Sigmoid colon (tissue), 7 donors: ENCODE measurements around the gene GOLGA8B. TPM values are rescaled to one million over a fixed set of nuclear protein-coding genes. Genes with fewer than 3 reads are reported as not detected.
"Not testable (repeated sequence)": the region's sequence is repeated elsewhere in the genome, so short reads cannot be mapped to it uniquely, and the experiment has no call there.

Source experiments
- DNase-seq: peaks from one replicate; pipeline ENCODE4 v3.0.0-alpha.2; 2019
- H3K27ac ChIP-seq, 4 donors: fragments of 200-600 bp; sonication (generic); one replicate each; pipeline ENCODE4 v1.5.1; 2016 to 2019; ENCODE audit warnings: mild to moderate bottlenecking in 1 of 4
- H3K27me3 ChIP-seq, 3 donors: fragments of 200-600 bp; sonication (generic); one replicate each; pipeline ENCODE4 v1.5.1; 2019; ENCODE audit warnings: mild to moderate bottlenecking in 1 of 3
- H3K36me3 ChIP-seq, 4 donors: fragments of 200-600 bp; sonication (generic); one replicate each; pipeline ENCODE4 v1.5.1; 2016 to 2019
- H3K4me1 ChIP-seq, 4 donors: fragments of 200-600 bp; sonication (generic); one replicate each; pipeline ENCODE4 v1.5.1; 2017 to 2019
- H3K4me3 ChIP-seq, 4 donors: fragments of 200-600 bp; sonication (generic); one replicate each; pipeline ENCODE4 v1.5.1; 2017 to 2019; ENCODE audit warnings: mild to moderate bottlenecking in 2 of 4, moderate library complexity in 1 of 4
- H3K9me3 ChIP-seq, 4 donors: fragments of 200-600 bp in 3 of 4; sonication (generic) in 3 of 4; one replicate each; pipeline versions ENCODE4 v1.5.1 to v1.6.1; 2013 to 2019
- EP300 ChIP-seq, 4 donors: sonication (generic); formaldehyde crosslinking; IDR thresholded peaks; one replicate each; pipeline ENCODE4 v1.6.1; 2017; ENCODE audit warnings: antibody characterized with exemption in 4 of 4
- POLR2A ChIP-seq, 2 donors: fragments of 450-650 bp; IDR thresholded peaks; one replicate each; pipeline ENCODE4 v1.6.1; 2016; ENCODE audit warnings: antibody characterized with exemption in 2 of 2, mild to moderate bottlenecking in 2 of 2, moderate library complexity in 2 of 2
- POLR2AphosphoS5 ChIP-seq, 4 donors: sonication (generic); formaldehyde crosslinking; IDR thresholded peaks; one replicate each; pipeline ENCODE4 v1.6.1; 2017; ENCODE audit warnings: antibody characterized with exemption in 4 of 4
- WGBS, 2 donors: extraction: QIAGEN DNeasy Blood & Tissue Kit; methylation state at CpG; one replicate each; pipeline ENCODE4 v1.1.7; 2013; 5-methylcytosine and 5-hydroxymethylcytosine counted together
- intact Hi-C: fragments of 100-400 bp; cut with DNase I; formaldehyde crosslinking; loops from one replicate; pipeline ENCODE4 v1.15.1; 2023
- polyA plus RNA-seq, 3 donors: library from polyadenylated mRNA; stranded (reverse); fragments of 200-250 nt; gene quantifications; one replicate each; pipeline ENCODE4 v1.2.3, GENCODE V29; 2013
- total RNA-seq, 4 donors: library from RNA; depleted of rRNA; stranded (reverse); fragments of >200 nt; gene quantifications; one replicate each; pipeline ENCODE4 v1.1.0, GENCODE V29; 2016
- TF ChIP-seq, protein P1 (sequence below), 4 experiments: fragments of 450-650 bp in 3 of 4; fragments of 200-600 bp in 1 of 4; IDR thresholded peaks; one replicate each; pipeline ENCODE4 v1.5.1; 2016 to 2019; ENCODE audit warnings: antibody characterized with exemption in 4 of 4, mild to moderate bottlenecking in 3 of 4, moderate library complexity in 2 of 4
- donor health status: healthy with polysubstance abuse.
- donor health status: Bipolar disorder and iron deficiency.
- donor health status: healthy.

Gene GOLGA8B, protein sequence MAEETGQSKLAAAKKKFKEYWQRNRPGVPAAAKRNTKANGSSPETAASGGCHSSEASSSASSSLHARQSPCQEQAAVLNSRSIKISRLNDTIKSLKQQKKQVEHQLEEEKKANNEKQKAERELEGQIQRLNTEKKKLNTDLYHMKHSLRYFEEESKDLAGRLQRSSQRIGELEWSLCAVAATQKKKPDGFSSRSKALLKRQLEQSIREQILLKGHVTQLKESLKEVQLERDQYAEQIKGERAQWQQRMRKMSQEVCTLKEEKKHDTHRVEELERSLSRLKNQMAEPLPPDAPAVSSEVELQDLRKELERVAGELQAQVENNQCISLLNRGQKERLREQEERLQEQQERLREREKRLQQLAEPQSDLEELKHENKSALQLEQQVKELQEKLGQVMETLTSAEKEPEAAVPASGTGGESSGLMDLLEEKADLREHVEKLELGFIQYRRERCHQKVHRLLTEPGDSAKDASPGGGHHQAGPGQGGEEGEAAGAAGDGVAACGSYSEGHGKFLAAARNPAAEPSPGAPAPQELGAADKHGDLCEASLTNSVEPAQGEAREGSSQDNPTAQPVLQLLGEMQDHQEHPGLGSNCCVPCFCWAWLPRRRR
- total RNA-seq (100 to 1,000 TPM in 1 of 4 donors, 10 to 100 TPM in 3; 57.6 to 102 (median 82.2) TPM), polyA plus RNA-seq (10 to 100 TPM in 1 of 3 donors, 1 to 10 TPM in 2; 1.2 to 15.5 (median 1.6) TPM)

DNA sequence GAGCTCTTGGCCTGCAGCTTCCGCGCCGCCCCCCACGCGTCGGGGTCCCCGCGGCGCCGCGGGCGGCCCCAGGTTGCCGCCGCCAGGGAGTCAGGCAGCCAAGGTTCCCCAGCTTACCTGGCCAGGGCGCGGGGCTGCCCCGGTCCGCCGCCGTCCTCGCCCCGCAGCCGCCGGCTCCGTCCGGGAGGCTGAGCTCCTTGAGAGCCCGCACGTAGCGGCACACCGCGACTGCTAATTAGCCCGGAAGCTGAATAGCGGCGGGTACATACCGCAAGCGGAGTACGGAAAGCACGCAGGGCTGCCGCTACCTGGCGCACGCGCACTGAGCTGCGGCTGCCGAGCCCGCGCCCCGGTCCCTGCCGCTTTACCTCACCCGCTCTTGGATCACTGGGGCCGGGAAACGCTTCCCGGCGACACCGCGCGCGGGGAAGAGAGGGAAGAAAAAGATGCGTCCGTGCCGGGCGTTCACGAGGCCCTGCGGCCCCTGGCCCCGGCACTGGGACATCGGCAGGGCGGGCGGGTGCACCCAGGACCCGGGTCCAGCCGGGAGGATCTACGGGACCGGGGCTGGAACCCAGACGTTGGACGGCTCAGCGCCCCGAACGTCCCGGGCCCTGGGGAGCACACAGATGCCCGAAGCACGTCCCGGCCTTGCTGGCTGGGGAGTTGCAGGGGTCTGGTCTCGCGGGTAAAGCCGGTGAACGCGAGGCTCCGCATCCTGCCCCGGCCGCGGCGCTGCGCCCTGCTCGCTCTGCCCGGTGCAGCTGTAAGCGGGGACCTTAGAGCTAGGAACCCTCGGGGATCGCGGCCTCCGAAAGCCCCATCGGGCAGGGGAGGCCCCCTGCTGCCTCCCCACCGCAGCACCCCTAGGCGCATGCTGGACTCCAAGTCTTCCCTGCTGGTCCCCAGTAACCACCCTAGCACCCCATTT, at the start of gene GOLGA8B:
Gene GOLGA8B, minus strand, starts transcription at position 253 of the 931 bp plus-strand sequence. CDS start 47,739 bp downstream, outside the sequence.
- Histone ChIP-seq H3K27ac (peak within 1 kb of the TSS; percentile 32 to 64 (median 59)), H3K4me1 (peaks cover 0 to 24% (median 19%) of the 10 kb centered on the region in 4 donors), H3K4me3 (peak within 1 kb of the TSS; percentile 60 to 74 (median 72)), H3K27me3 (no peaks in the 10 kb centered on the region), H3K36me3 (no peaks in the 10 kb centered on the region), H3K9me3 (no peaks in the 10 kb centered on the region)
- intact Hi-C loops: loop anchor here (10.0 kb wide), 2 partner anchors 479 to 519 kb away; partner anchors contain the start of genes EMC7 and PGBD4
- DNase-seq: peak; percentile 81
- WGBS, 2 donors: 1% methylated on average over 101 of the region's 101 CpGs
- TF ChIP-seq POLR2AphosphoS5 (IDR thresholded peaks at IDR 0.05): peak; percentile 9 to 66 (median 44)
- no peak for TF ChIP-seq EP300 (IDR thresholded peaks at IDR 0.05)

DNA sequence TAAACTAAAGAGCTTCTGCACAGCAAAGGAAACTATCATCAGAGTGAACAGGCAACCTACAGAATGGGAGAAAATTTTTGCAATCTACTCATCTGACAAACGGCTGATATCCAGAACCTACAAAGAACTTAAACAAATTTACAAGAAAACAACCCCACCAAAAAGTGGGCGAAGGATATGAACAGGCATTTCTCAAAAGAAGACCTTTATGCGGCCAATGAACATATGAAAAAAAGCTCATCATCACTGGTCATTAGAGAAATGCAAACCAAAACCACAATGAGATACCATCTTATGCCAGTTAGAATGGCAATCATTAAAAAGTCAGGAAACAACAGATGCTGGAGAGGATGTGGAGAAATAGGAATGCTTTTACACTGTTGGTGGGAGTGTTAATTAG, 49.7 kb upstream of the GOLGA8B start:
- H3K4me3 ChIP-seq, H3K27ac ChIP-seq, H3K4me1 ChIP-seq, H3K36me3 ChIP-seq, H3K9me3 ChIP-seq, intact Hi-C loops, H3K27me3 ChIP-seq, DNase-seq: not testable (repeated sequence)
- 83 to 92% methylated on average over 3 of the region's 3 CpGs for WGBS, 2 donors

DNA sequence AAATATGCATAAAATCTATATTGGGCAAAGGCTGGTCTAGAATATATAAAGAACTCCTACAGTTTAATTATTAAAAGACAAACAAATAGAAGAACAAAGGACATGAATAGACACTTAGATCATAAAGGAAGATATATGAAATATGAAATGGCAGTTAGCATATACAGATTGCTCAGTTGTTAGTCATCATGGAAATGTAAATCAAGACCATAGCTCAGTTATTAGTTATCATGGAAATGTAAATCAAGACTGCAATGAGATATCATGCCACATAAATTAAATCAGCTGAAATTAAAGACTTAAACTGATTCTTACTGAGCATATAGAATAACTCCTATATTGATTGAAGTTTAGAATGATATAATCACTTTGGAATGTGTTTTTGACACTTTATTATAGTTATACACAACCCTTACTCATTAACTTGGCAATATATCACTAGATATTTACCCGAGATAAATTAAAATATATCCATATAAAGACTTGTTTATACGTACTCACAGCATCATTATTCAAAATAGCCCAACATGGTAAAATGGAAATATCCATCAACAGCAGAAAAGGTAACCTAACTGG, 45.2 kb upstream of the GOLGA8B start:
- TF ChIP-seq POLR2A (IDR thresholded peaks at IDR 0.05) (no peak), POLR2AphosphoS5 (IDR thresholded peaks at IDR 0.05) (no peak), EP300 (IDR thresholded peaks at IDR 0.05) (no peak)
- TF ChIP-seq, protein P1, sequence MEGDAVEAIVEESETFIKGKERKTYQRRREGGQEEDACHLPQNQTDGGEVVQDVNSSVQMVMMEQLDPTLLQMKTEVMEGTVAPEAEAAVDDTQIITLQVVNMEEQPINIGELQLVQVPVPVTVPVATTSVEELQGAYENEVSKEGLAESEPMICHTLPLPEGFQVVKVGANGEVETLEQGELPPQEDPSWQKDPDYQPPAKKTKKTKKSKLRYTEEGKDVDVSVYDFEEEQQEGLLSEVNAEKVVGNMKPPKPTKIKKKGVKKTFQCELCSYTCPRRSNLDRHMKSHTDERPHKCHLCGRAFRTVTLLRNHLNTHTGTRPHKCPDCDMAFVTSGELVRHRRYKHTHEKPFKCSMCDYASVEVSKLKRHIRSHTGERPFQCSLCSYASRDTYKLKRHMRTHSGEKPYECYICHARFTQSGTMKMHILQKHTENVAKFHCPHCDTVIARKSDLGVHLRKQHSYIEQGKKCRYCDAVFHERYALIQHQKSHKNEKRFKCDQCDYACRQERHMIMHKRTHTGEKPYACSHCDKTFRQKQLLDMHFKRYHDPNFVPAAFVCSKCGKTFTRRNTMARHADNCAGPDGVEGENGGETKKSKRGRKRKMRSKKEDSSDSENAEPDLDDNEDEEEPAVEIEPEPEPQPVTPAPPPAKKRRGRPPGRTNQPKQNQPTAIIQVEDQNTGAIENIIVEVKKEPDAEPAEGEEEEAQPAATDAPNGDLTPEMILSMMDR (IDR thresholded peaks at IDR 0.05): no peak
- H3K9me3 ChIP-seq: no peaks in the 10 kb centered on the region
- H3K36me3 ChIP-seq: no peaks in the 10 kb centered on the region
- H3K4me1 ChIP-seq: no peaks in the 10 kb centered on the region
- no peak overlapping the region for H3K27ac ChIP-seq
- no peaks in the 10 kb centered on the region for H3K27me3 ChIP-seq
- DNase-seq: no peak
- intact Hi-C loops: no loop called here
- WGBS, 2 donors: 21 to 69% methylated on average over 2 of the region's 2 CpGs
- no peak overlapping the region for H3K4me3 ChIP-seq

DNA sequence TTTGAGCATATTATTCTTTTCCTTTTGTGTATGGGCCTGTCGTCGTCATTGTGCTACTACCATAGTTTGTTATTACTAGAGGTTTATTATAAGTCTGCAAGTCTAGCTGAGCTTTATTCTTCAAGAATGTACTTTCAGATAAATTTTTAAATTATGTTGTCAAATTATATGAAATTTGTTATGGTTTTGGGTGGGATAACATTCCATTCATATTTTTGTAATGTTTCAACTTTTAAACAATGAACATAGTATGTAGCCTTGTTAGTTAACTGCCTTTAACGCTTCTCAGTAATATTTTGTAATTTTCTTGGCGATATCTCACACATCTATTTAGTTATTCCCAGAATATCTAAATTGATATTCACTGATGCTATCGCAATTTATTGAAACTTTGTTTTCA, 41.6 kb upstream of the GOLGA8B start:
- intact Hi-C loops: no loop called here
- no peaks in the 10 kb centered on the region for H3K9me3 ChIP-seq
- DNase-seq: no peak
- TF ChIP-seq POLR2A (IDR thresholded peaks at IDR 0.05) (no peak), EP300 (IDR thresholded peaks at IDR 0.05) (no peak), POLR2AphosphoS5 (IDR thresholded peaks at IDR 0.05) (no peak)
- TF ChIP-seq, protein P1 (IDR thresholded peaks at IDR 0.05): no peak
- H3K4me3 ChIP-seq: no peak overlapping the region
- no peaks in the 10 kb centered on the region for H3K36me3 ChIP-seq
- no peak overlapping the region for H3K27ac ChIP-seq
- 76 to 83% methylated on average over 5 of the region's 5 CpGs for WGBS, 2 donors
- H3K27me3 ChIP-seq: no peaks in the 10 kb centered on the region
- peaks cover 0 to 4% (median 0%) of the 10 kb centered on the region in 4 donors for H3K4me1 ChIP-seq

DNA sequence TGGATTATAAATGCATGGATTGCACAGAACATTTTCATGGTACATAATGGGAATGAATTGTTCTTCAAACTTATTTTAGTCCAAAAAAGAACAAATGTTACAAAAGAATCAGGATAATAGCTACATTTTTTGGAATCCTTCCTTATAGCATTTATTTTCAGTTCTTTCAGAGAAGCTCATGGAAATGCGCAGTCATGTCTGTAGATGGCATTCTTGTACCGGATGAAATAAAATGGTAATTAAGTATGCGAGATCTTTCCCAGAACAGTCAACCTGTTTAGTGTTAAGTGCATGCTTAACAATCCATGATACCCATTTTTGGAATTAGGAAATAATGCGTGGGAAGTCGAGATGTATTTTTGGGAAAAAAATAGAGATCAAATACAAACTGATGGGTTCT, 38.2 kb upstream of the GOLGA8B start:
- Histone ChIP-seq H3K36me3 (no peaks in the 10 kb centered on the region), H3K4me1 (peaks cover 0 to 25% (median 13%) of the 10 kb centered on the region in 4 donors), H3K4me3 (no peak overlapping the region), H3K9me3 (no peaks in the 10 kb centered on the region), H3K27me3 (no peaks in the 10 kb centered on the region), H3K27ac (no peak overlapping the region)
- 39 to 56% methylated on average over 5 of the region's 5 CpGs for WGBS, 2 donors
- no peak for DNase-seq
- intact Hi-C loops: loop anchor here (2.0 kb wide), 1 partner anchor 299 kb away; no protein-coding TSS in a partner anchor
- no peak for TF ChIP-seq EP300 (IDR thresholded peaks at IDR 0.05)
- peak in 2 of 4 donors; percentile 70 to 77 for TF ChIP-seq POLR2AphosphoS5 (IDR thresholded peaks at IDR 0.05)
- TF ChIP-seq, protein P1 (IDR thresholded peaks at IDR 0.05): peak in 2 of 4 experiments; percentile 15 to 42
- TF ChIP-seq POLR2A (IDR thresholded peaks at IDR 0.05): no peak
